HG02763 (cell line): ENCODE results near the gene UTY.

Experiments used
- ATAC-seq: cut with Tn5 transposase; IDR thresholded peaks from one replicate; pipeline ENCODE4 v1.9.1; 2021; ENCODE audit warnings: mild to moderate bottlenecking, moderate library complexity; ENCODE audit not compliant: unreplicated experiment

Gene UTY

DNA sequence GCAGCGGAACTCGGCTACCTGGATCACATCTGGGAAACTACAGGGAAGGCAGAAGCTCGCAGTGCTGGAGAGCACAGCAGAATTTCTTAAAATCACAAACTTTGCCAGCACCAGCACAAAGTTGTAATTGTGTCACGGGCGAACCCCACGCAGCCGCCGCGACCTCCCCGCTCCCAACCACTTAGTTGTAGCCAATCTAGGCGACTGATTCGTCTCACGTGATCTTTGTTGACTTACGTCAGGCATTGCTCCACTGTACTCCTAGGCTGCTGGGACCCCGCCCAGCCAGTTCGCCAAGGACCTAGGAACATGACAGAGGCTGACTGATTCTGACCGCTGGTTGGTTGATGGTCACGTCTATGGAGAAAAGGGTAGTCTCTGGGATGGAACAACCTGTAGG is at the start of gene UTY:
UTY (minus strand) TSS at position 206 of the 400 bp plus-strand sequence. CDS start 368 bp downstream, outside the sequence.
- no peak for ATAC-seq

DNA sequence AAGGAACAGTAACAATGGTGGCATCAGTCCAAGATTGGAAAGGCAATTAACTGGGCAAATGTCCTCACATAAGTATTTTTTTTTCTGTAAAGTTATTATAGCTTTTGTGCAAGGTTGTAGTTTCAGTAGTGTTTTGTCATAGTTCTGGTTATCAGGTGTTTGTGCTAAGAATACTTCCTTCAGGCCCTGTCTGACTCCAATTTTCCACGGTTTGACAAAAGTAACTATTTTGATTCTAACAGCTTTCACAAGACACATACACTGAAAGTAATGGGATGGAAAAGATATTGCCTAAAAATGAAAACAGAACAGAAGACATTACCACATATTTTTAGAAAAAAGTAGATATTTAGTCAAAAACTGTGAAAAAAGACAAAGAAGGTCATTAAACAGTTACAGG is 40.6 kb upstream of the UTY start:
- no peak for ATAC-seq

DNA sequence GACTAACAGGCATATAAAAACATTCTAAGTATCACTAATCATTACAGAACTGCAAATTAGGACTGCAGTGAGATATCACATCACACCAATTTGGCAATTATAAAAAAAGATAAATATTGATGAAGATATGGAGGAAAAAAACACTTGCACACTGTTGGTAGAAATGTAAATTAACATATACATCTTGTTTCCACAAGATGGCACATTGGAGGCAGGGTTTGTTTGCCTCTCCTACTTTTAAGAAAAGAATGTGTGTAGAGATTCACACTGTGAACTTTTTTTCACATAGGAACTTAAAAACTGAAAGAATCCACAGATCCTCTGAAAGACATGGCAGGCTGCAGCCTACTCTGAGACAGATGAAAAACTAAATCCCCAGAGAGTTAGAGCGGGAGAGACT is 21.4 kb upstream of the UTY start:
- ATAC-seq = no peak

DNA sequence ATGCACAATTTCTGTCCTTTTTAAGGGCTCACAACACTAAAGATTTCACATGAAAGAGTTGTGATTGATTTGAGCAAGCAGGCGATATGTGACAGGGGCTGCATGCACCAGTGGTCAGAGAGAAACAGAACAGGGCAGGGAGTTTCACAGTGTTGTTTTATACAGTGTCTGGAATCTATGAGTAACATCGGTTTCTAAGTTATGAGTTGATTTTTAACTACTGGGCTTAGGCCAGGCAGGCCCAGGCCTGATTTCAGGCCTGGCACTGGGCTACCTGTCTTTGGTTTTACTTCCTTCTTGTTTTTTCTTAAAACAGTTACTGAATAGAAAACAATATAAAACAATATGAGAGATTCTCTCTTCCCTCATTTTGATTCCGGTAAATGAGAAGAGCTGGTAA is 13.9 kb upstream of the UTY start:
- no peak for ATAC-seq

DNA sequence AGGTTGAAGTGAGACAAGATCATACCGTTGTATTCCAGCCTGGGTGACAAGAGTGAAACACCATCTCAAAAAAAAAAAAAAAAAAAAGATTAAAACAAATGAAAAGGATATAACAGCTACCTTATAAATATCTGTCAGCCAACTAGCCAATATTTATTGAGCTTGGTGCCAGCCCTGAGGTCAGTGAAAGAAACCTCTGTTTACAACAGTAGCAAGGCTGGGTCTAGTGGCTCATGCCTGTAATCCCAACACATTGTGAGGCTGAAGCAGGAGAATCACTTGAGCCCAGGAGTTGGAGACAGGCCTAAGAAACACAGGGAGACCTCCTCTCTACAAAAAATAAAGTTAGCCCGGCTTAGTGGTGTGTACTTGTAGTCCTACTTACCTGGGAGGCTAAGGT is 12.6 kb upstream of the UTY start:
- no peak for ATAC-seq

DNA sequence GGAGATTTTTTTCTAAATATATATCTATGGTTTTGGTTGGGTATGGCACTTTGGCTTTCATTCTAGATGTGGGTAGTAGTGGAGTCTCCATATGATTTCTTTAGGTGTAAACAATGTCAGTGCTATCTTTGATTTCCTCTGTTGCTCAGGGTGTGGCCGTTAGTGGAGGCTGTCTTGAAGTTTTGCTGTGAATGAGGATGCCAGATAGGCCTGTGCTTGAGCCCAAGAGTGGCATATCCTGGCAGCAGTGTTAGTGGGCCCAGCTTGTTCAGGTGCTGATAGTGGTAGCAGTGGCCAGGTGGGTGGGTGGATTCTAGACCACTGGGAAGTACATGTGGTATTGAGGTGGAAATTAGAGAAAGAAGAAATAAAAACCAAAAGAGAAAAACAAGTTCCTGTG is 8.9 kb upstream of the UTY start:
- no peak for ATAC-seq

DNA sequence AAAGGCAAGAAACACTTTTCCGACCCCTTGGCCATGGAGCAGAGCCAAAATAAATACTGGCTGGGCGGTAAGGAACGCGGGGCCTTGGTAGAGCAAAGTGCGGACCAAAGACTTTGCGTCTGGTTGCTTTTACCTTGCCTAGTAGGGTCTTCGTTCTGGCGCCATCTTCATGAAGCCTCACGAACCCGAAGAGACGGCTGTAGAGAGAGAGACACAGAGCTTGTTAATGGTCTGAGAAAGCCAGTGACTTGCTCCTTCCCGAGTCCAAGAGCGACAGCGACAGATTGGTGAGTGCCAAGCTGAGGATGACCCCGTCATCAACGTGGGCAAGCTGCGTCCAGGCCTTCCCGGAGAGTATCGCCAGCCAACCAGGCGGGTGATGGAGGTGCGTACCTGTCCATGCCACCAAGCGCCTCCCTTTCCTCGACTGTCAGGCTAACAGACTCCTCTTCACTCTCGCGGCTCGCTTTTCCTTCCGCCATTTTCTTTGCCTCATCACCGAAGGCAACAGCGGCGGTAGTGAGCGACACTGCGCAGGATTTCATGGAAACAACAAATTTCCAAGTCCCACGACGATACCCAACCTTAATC is 617 bp downstream of the UTY start:
- ATAC-seq = no peak

DNA sequence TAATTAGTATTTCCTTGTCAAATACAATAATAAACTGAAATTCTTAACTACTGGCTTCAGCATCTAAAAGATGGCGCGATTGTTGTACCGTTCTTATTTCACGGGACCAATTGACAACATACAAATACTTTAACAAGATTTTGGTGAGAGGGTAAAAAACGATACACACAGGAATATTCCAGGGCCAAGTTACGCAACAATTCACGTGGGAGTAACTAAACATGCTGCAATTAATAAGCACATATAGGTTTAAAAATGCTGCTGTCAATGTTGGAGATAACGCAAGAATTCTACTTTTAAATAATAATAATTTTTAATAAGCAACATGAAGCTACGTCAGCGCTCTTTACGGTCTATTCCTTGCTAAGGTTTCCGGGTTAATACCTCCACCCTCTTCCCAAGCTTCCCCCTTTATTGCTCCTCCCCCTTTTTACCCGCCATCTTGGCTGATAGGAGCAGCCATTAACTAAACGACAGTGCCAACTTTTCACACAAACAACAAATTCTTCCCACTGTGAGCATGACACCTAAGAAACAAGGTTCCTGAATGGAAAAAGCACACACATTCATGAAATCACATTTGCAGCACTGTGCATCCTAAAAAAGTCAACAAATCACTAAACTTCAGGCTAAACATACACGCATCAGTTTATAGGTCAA is 1.6 kb downstream of the UTY start:
- no peak for ATAC-seq

DNA sequence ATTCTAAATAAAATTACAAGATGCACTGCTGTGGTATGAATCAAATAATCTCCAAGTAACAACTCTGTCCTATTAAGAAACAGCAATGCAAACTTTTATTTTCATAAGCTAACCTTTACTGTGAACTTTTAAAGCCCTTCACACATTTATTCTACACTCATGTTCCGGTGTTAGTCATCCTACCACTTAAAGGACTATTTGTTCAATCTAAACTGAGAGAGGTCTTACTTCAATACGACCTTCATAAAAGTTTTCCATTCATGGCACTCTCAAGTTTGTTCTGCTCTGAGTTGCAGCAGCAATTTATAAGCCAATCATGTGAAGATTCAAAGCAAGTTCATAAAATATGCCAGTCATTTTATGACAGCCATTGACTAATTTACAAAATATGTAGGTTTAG is 4.8 kb downstream of the UTY start:
- ATAC-seq = no peak

DNA sequence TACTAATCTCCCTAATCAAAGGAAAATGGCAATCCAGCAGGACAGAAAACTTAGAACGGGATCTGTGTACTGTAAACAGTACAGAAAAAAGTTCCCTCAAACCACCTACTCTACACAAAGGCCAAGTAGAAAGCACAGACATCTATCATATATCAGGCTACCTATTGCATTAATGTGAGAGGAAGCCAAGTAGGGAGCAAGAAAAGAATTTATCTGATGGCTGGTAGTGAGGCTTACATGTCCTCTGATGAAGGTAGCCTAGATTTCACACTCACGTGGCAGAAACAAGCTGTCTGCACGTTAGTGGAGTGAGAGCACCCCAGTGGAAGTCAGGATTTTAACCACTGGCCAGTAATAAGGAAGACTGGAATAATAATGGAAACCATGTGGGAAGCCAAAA is 28.3 kb downstream of the UTY start:
- no peak for ATAC-seq

DNA sequence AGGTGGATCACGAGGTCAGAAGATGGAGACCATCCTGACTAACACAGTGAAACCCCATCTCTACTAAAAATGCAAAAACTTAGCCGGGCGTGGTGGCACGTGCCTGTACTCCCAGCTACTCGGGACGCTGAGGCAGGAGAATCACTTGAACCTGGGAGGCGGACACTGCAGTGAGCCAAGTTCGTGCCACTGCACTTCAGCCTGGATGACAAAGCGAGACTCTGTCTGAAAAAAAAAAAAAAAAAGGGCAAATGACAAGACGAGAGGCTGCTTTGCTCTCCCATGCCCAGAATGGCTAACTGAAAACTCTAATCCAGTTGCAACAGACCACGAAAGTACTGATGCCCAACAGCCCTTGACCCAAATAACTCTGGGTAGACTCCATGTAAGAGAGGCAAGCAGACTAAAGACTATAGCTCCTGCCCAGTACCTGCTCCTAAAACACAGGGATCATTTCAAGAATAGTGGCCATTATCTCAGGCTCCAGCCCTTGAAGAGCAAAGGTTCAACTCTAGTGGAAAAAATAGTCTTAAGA is 29.2 kb downstream of the UTY start:
- no peak for ATAC-seq

GRCh38 chrY:13445566-13445965 is 34.3 kb downstream of the UTY start:
- no peak for ATAC-seq

GRCh38 chrY:13443146-13443545 is 36.7 kb downstream of the UTY start:
- ATAC-seq = no peak

GRCh38 chrY:13440811-13441210 is 39.0 kb downstream of the UTY start:
- ATAC-seq = no peak

DNA sequence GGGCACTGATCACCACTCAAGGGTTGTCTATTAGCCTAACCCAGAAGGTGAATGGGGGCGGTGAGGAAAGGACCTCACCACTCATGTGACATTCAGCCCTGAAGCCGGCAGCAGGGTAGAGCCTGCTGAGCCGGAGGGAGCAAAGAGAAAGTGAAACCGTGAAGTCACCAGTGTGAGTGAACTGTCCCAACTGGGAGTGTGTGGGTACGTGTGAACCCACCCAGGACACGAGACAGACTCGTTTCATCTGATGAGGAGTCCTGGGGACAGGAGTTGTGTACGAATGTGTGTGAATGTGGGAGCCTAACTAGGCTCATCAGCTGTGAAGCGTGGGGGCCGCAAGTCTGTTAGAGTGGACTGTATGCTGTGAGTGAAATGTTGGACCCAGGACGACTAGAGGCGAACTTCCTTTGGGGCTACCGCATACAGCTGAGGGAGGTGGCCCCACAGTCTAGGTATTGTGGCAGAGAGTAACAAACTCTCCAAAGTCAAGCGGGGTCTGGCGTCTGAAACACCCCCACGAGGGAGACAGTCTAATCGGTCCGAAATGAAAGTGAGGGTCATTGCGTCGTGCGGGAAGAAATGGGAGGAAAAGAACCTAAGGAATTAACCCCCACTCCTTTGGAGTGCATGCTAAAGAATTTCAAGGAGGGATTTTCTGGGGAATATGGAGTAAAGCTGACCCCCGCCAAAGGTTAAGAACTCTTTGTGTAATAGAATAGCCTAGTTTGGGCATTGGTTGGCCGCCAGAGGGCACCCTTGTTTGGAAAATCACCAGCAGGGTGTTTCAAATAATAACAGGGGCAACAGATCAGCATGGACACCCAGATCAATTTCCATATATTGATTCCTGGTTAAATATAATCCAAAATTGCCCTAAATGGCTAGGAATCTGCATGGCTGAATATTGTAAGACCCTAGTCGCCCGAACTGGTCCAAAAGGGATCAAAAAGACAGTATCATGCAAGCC is 43.6 kb downstream of the UTY start:
- no peak for ATAC-seq

GRCh38 chrY:13435206-13435967 is 44.4 kb downstream of the UTY start:
- ATAC-seq = no peak

DNA sequence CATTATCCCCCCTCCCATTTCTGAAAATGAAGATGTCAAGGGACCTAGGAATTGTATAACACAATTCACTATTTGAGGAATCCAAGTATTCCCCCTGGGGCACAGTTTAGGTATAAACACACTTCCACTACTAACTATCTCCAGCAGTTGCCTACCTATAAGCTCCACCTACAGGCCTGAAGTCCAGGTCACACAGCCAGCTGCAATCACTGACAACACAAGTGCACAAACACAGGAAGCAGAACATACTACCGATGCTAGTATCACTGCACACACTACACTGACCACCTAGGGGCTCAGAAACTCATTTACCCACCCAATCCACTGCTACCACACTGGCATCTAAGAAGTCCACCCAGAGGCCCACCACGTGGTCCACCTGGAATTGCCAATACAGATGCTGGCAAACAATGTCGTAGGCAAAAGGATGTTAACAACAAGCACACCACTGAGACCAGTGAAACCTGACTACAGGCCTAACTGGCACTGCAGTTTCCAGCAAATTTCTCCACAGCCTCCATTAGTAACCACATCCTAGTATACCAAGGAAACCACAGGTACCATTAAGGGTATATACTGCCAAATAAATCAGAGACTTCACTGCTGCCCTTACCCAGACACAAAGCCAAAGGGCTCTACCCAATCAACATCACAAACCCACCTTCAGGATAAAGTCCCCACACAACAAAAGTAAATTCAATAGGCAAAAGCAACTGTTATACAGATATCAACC is 47.4 kb downstream of the UTY start:
- ATAC-seq = no peak

DNA sequence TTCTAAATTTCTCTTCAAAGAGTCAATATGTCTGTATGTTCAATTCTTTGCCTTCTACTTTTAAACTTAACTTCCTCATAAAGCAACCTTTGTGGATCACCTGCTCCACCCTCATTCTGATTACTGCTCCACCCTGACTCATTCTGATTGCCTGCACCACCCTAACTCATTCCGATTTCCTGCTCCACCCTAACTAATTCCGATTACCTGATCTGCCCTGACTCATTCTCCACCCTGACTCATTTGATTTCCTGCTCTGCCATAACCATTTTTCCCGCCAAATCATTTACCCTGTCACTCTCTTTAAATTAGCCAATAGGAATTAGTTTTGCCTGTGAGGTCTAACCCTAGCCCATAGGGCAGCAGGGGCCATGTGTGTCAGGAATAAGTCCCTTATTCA is 50.3 kb downstream of the UTY start:
- ATAC-seq = no peak

DNA sequence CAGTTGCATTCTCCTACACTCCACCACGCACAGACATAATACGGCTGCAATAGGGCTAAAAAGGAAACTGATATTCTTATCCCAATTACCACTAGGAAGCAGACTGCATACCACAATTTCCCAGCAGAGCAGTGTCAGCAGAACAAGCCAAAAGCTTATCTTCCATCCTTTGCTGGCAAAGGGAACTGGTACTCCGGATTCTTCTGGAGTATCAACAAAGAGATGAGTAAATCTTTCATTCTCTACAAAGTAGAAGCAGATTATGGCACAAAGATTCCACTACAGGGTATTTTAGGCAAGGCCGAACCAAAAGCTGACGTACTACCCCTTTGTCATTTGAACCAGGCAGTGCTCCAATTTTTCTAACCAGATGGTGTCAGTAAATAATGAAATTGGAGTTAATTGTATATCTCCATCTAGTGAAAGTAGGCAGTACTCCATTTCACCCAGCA is 56.5 kb downstream of the UTY start:
- no peak for ATAC-seq
